GM12878 (cell line): ENCODE measurements around the gene LIN37. TPM values are rescaled to one million over a fixed set of nuclear protein-coding genes. Genes with fewer than 3 reads are reported as not detected.

ENCODE experiments used
- ATAC-seq: fragments of 200-7000 bp; cut with Tn5 transposase; 3 replicates; pipeline ENCODE4 v1.9.1; 2020; ENCODE audit warnings: mild to moderate bottlenecking, moderate library complexity
- BruUV-seq: library from RNA; stranded (reverse); fragments of 400-500 nt; replicated peaks from 2 replicates; lab custom pipeline; 2021; lab: Mats Ljungman, UMichigan
- CTCF ChIA-PET: fragments of 300-600 bp; sonication (Branson Sonifier 250); formaldehyde crosslinking; extraction: SDS; loops from one replicate; lab custom pipeline; 2021; ENCODE audit warnings: inconsistent platforms; lab: Yijun Ruan, JAX
- POLR2A ChIA-PET: fragments of 350-600 bp; formaldehyde crosslinking; extraction: SDS; loops from one replicate; lab custom pipeline; 2021; ENCODE audit warnings: inconsistent platforms; lab: Charles Lee
- RAD21 ChIA-PET: fragments of 300-600 bp; sonication (Branson Sonifier 250); formaldehyde crosslinking; loops from one replicate; lab custom pipeline; 2023; ENCODE audit warnings: antibody characterized with exemption; ENCODE audit not compliant: unreplicated experiment; lab: Charles Lee
- SMC1A ChIA-PET: fragments of 300-600 bp; sonication (Branson Sonifier 250); formaldehyde crosslinking; loops from one replicate; lab custom pipeline; 2023; ENCODE audit not compliant: unreplicated experiment, uncharacterized antibody; lab: Charles Lee
- DNase-seq: peaks from one replicate; pipeline ENCODE4 v3.0.0-alpha.2; 2011; ENCODE audit warnings: low read depth, low spot score
- FAIRE-seq: peaks from 3 replicates; lab custom pipeline; 2011; peaks lifted over from hg19 to GRCh38; lab: Jason Lieb, UNC
- H2AFZ ChIP-seq: 2 replicates; pipeline ENCODE4 v1.6.0; 2011; ENCODE audit warnings: low read depth, low read length, control low read depth; ENCODE audit not compliant: control insufficient read depth
- H3K27ac ChIP-seq: 2 replicates; pipeline ENCODE4 v1.5.1; 2011; ENCODE audit warnings: control low read depth; ENCODE audit not compliant: control insufficient read depth, insufficient read depth
- H3K27me3 ChIP-seq, 2 experiments: replicated peaks in 1 of 2; 2 replicates each; pipeline versions ENCODE4 v1.6.0 to v1.6.1; 2011; ENCODE audit warnings: low read length in 1 of 2; ENCODE audit not compliant: control insufficient read depth in 2 of 2, insufficient read depth in 2 of 2
- H3K36me3 ChIP-seq, 2 experiments: 2 replicates each; pipeline ENCODE4 v1.5.1; 2011; ENCODE audit warnings: low read length in 1 of 2; ENCODE audit not compliant: control insufficient read depth in 2 of 2, insufficient read depth in 2 of 2
- H3K4me1 ChIP-seq: 2 replicates; pipeline ENCODE4 v1.6.1; 2011; ENCODE audit warnings: mild to moderate bottlenecking, low read length, moderate library complexity, mixed read lengths; ENCODE audit not compliant: control insufficient read depth, insufficient read depth
- H3K4me2 ChIP-seq: 2 replicates; pipeline ENCODE4 v1.6.0; 2011; ENCODE audit warnings: control low read depth; ENCODE audit not compliant: control insufficient read depth, insufficient read depth
- H3K4me3 ChIP-seq: fragments of 200-600 bp; sonication (generic); 2 replicates; pipeline ENCODE4 v1.5.1; 2016
- H3K79me2 ChIP-seq: 2 replicates; pipeline ENCODE4 v1.6.0; 2011; ENCODE audit warnings: low read length; ENCODE audit not compliant: control insufficient read depth, insufficient read depth
- H3K9ac ChIP-seq: 2 replicates; pipeline ENCODE4 v1.8.0; 2011; ENCODE audit warnings: low read length, control low read depth, mixed read lengths; ENCODE audit not compliant: control insufficient read depth, insufficient read depth
- H3K9me3 ChIP-seq: replicated peaks from 3 replicates; pipeline ENCODE4 v1.5.1; 2011; ENCODE audit warnings: mild to moderate bottlenecking, low read length; ENCODE audit not compliant: control insufficient read depth, insufficient read depth
- H4K20me1 ChIP-seq: 2 replicates; pipeline ENCODE4 v1.6.0; 2011; ENCODE audit not compliant: control insufficient read depth, insufficient read depth
- BRCA1 ChIP-seq: IDR thresholded peaks from 2 replicates; pipeline ENCODE4 v1.6.1; 2011; ENCODE audit warnings: low read depth, low read length, improper control_type of control experiment
- CBX5 ChIP-seq: sonication (generic); IDR thresholded peaks from 2 replicates; pipeline ENCODE4 v1.6.1; 2016; ENCODE audit warnings: low read depth, moderate library complexity, mild to moderate bottlenecking, inconsistent platforms
- CHD4 ChIP-seq: fragments of 200-600 bp; sonication (generic); IDR thresholded peaks from 2 replicates; pipeline ENCODE4 v1.6.1; 2016; ENCODE audit warnings: mild to moderate bottlenecking
- CREB1 ChIP-seq: IDR thresholded peaks from 2 replicates; pipeline ENCODE4 v1.6.1; 2012; ENCODE audit warnings: low read depth, mild to moderate bottlenecking, inconsistent platforms
- IRF4 ChIP-seq: IDR thresholded peaks from 2 replicates; pipeline ENCODE4 v1.6.1; 2011; ENCODE audit warnings: low read depth, low read length
- LARP7 ChIP-seq: fragments of 450-650 bp; IDR thresholded peaks from 2 replicates; pipeline ENCODE4 v1.6.1; 2017; ENCODE audit warnings: mild to moderate bottlenecking
- MXI1 ChIP-seq: fragments of 150-350 bp; IDR thresholded peaks from 2 replicates; pipeline ENCODE4 v1.6.1; 2011; ENCODE audit warnings: low read depth, mild to moderate bottlenecking, inconsistent platforms, low read length, improper control_type of control experiment
- NR2F1 ChIP-seq: fragments of 450-650 bp; conservative IDR thresholded peaks from 2 replicates; pipeline ENCODE4 v1.6.1; 2017; ENCODE audit warnings: mild to moderate bottlenecking
- PAX5 ChIP-seq: IDR thresholded peaks from 2 replicates; pipeline ENCODE4 v1.6.1; 2011; ENCODE audit warnings: low read depth, low read length, borderline replicate concordance
- SP1 ChIP-seq: IDR thresholded peaks from one replicate; pipeline ENCODE4 v1.6.1; 2011; ENCODE audit warnings: low read depth, low read length
- TCF12 ChIP-seq: IDR thresholded peaks from 2 replicates; pipeline ENCODE4 v1.6.1; 2011; ENCODE audit warnings: low read depth, mild to moderate bottlenecking, low read length
- TCF7 ChIP-seq: IDR thresholded peaks from 2 replicates; pipeline ENCODE4 v1.6.1; 2014; ENCODE audit warnings: antibody characterized with exemption, borderline replicate concordance
- ZSCAN29 ChIP-seq: fragments of 450-650 bp; IDR thresholded peaks from 2 replicates; pipeline ENCODE4 v1.6.1; 2017; ENCODE audit warnings: mild to moderate bottlenecking, moderate library complexity
- WGBS: methylation state at CpG from one replicate; pipeline ENCODE4 v1.1.6; 2016; ENCODE audit warnings: low lambda C conversion rate; ENCODE audit not compliant: insufficient replicate concordance, insufficient coverage; ENCODE audit errors: missing lambda C conversion rate; 5-methylcytosine and 5-hydroxymethylcytosine counted together
- in situ Hi-C: fragments of 300-500 bp; cut with MboI; formaldehyde crosslinking; loops from 9 replicates; pipeline ENCODE4 v1.14.3; 2018; ENCODE audit warnings: mixed read lengths
- intact Hi-C: fragments of 100-400 bp; cut with micrococcal nuclease; formaldehyde crosslinking; loops from one replicate; pipeline ENCODE4 v1.14.2; 2022; ENCODE audit not compliant: unreplicated experiment
- polyA plus RNA-seq, 11 experiments: library from polyadenylated mRNA; depleted of rRNA in 4 of 11; unstranded in 6 of 11; stranded (reverse) in 5 of 11; fragments of >200 nt; fragmentation: Nextera tagmentation in 4 of 11; fragmentation: Illumina TruSeq in 1 of 11; extraction: Ambion mirVana in 4 of 11; extraction: Trizol in 1 of 11; gene quantifications; 1 replicate in 1 of 11; 2 replicates in 10 of 11; pipeline versions ENCODE4 v1.2.1 to v1.2.3, GENCODE V29; 2011 to 2016; ENCODE audit warnings: inconsistent platforms in 2 of 11, missing spikeins in 2 of 11, low read depth in 1 of 11
- total RNA-seq, 4 experiments: library from RNA; depleted of rRNA in 3 of 4; stranded (reverse); fragments of >200 nt in 3 of 4; fragmentation: Illumina TruSeq in 1 of 4; extraction: Trizol in 1 of 4; gene quantifications; 2 replicates each; pipeline versions ENCODE4 v1.2.1 to v1.2.3, GENCODE V29; 2013 to 2021
- TF ChIP-seq, protein P1 (sequence below): fragments of 450-650 bp; formaldehyde crosslinking; IDR thresholded peaks from 2 replicates; pipeline ENCODE4 v1.4.0; 2020; ENCODE audit warnings: mild to moderate bottlenecking, moderate library complexity
- TF ChIP-seq, protein P2 (sequence below): fragments of 450-650 bp; IDR thresholded peaks from 2 replicates; pipeline ENCODE4 v1.6.1; 2017; ENCODE audit warnings: mild to moderate bottlenecking

LIN37 gene
- total and polyA plus RNA-seq, 10 of the 15 experiments (the other 5 are each of a cell fraction or from before 2014, with no cell fraction given): 0.69 to 11.9 (median 7.6) TPM

DNA sequence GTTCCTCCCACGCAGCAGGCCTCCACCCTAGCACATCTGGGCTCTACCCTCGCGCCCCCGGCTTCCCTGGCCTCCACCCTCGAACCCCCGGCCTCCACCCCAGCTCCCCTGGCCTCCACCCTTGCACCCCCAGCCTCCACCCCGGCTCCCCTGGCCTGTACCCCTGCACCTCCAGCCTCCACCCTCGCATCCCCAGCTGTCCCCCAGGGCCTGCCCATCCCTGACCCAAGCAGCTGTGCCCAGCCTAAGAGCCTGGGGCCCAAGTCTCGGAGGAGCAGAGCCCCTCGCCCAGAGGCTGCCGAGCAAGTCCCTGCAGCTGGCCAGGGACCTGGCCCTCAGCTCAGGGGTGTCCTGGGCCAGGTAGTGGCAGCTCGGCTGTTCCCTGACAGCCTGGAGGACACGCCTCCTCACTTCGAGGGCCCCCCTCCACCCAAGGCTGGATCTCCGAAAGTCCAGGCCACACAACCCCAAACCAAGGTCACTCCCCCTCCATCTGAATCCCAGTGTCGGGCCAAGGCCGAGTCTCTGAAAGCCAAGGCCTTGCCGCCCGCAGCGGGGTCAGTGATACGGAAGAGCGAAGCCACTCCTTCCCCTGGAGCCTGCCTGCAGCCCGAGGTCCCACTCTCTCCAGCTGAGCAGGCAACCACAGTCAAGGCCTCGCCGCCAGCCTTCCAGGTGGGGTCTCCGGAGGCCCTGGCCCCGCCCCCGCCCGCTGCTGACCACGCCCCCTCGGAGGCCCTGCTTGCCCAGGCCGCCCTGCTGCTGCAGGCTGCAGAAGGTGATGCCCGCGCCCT, 19.1 kb downstream of the LIN37 start:
- Histone ChIP-seq H2AFZ (no peak overlapping the region), H3K9ac (no peak overlapping the region), H3K79me2 (no peaks in the 10 kb centered on the region), H3K4me3 (no peak overlapping the region), H4K20me1 (no peaks in the 10 kb centered on the region), H3K27me3 (no peaks in the 10 kb centered on the region), H3K27ac (no peak overlapping the region), H3K4me1 (no peaks in the 10 kb centered on the region), H3K4me2 (no peak overlapping the region), H3K9me3 (no peaks in the 10 kb centered on the region), H3K36me3 (peaks cover 0 to 6% of the 10 kb centered on the region in 2 experiments; a peak in 2 of 4 replicates)
- SMC1A ChIA-PET: no interaction called here
- whole genome bisulfite sequencing: 43% methylated on average over 32 of the region's 34 CpGs
- in situ Hi-C loops (no loop called here), intact Hi-C loops (no loop called here)
- POLR2A ChIA-PET: no interaction called here
- FAIRE-seq: no peak
- BruUV-seq: no TSS peak
- RAD21 ChIA-PET: no interaction called here
- TF ChIP-seq, protein P1, sequence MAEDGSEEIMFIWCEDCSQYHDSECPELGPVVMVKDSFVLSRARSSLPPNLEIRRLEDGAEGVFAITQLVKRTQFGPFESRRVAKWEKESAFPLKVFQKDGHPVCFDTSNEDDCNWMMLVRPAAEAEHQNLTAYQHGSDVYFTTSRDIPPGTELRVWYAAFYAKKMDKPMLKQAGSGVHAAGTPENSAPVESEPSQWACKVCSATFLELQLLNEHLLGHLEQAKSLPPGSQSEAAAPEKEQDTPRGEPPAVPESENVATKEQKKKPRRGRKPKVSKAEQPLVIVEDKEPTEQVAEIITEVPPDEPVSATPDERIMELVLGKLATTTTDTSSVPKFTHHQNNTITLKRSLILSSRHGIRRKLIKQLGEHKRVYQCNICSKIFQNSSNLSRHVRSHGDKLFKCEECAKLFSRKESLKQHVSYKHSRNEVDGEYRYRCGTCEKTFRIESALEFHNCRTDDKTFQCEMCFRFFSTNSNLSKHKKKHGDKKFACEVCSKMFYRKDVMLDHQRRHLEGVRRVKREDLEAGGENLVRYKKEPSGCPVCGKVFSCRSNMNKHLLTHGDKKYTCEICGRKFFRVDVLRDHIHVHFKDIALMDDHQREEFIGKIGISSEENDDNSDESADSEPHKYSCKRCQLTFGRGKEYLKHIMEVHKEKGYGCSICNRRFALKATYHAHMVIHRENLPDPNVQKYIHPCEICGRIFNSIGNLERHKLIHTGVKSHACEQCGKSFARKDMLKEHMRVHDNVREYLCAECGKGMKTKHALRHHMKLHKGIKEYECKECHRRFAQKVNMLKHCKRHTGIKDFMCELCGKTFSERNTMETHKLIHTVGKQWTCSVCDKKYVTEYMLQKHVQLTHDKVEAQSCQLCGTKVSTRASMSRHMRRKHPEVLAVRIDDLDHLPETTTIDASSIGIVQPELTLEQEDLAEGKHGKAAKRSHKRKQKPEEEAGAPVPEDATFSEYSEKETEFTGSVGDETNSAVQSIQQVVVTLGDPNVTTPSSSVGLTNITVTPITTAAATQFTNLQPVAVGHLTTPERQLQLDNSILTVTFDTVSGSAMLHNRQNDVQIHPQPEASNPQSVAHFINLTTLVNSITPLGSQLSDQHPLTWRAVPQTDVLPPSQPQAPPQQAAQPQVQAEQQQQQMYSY: no peak
- TF ChIP-seq IRF4 (no peak), CHD4 (no peak), LARP7 (no peak), BRCA1 (no peak), PAX5 (no peak), MXI1 (no peak), CBX5 (no peak), SP1 (no peak), NR2F1 (no peak), TCF7 (no peak), CREB1 (no peak), ZSCAN29 (no peak), TCF12 (no peak)
- TF ChIP-seq, protein P2, sequence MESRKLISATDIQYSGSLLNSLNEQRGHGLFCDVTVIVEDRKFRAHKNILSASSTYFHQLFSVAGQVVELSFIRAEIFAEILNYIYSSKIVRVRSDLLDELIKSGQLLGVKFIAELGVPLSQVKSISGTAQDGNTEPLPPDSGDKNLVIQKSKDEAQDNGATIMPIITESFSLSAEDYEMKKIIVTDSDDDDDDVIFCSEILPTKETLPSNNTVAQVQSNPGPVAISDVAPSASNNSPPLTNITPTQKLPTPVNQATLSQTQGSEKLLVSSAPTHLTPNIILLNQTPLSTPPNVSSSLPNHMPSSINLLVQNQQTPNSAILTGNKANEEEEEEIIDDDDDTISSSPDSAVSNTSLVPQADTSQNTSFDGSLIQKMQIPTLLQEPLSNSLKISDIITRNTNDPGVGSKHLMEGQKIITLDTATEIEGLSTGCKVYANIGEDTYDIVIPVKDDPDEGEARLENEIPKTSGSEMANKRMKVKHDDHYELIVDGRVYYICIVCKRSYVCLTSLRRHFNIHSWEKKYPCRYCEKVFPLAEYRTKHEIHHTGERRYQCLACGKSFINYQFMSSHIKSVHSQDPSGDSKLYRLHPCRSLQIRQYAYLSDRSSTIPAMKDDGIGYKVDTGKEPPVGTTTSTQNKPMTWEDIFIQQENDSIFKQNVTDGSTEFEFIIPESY: no peak
- no peak for ATAC-seq
- no peak for DNase-seq
- CTCF ChIA-PET: no interaction called here
